AG09309 (cell line): ENCODE results near the gene GOLT1B.

ENCODE experiments used
- DNase-seq: peaks from one replicate; pipeline ENCODE4 v3.0.0-alpha.2; 2010; ENCODE audit warnings: low read depth
- H3K4me3 ChIP-seq: 2 replicates; pipeline ENCODE4 v1.5.1; 2011; ENCODE audit warnings: mild to moderate bottlenecking, low read depth, low read length, moderate library complexity; ENCODE audit not compliant: control insufficient read depth
- TF ChIP-seq, protein P1 (sequence below): IDR thresholded peaks from 2 replicates; pipeline ENCODE4 v1.5.1; 2011; ENCODE audit warnings: mild to moderate bottlenecking, low read depth, low read length, inconsistent platforms; ENCODE audit not compliant: insufficient read depth, control insufficient read depth; ENCODE audit errors: missing control alignments

GOLT1B gene

DNA sequence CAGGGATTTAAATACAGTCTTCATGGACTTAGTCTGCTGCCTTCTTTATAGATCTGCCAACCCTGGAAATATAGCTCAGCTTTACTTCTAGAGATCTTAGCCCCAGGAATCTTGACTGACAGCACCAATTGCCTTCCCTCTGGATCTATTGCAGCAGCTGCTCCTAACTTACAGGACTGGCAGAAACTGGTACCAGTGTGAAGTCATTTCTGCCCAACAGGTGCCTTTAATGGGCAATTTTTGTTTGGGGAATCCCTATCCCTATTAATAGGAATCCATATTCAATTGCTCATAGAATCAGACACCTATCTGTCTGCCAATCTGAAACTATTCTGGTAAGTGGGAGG lies 51.7 kb downstream of the GOLT1B start:
- no peak for DNase-seq
- H3K4me3 ChIP-seq, result no peak overlapping the region
- TF ChIP-seq, protein P1, sequence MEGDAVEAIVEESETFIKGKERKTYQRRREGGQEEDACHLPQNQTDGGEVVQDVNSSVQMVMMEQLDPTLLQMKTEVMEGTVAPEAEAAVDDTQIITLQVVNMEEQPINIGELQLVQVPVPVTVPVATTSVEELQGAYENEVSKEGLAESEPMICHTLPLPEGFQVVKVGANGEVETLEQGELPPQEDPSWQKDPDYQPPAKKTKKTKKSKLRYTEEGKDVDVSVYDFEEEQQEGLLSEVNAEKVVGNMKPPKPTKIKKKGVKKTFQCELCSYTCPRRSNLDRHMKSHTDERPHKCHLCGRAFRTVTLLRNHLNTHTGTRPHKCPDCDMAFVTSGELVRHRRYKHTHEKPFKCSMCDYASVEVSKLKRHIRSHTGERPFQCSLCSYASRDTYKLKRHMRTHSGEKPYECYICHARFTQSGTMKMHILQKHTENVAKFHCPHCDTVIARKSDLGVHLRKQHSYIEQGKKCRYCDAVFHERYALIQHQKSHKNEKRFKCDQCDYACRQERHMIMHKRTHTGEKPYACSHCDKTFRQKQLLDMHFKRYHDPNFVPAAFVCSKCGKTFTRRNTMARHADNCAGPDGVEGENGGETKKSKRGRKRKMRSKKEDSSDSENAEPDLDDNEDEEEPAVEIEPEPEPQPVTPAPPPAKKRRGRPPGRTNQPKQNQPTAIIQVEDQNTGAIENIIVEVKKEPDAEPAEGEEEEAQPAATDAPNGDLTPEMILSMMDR, result no peak

DNA sequence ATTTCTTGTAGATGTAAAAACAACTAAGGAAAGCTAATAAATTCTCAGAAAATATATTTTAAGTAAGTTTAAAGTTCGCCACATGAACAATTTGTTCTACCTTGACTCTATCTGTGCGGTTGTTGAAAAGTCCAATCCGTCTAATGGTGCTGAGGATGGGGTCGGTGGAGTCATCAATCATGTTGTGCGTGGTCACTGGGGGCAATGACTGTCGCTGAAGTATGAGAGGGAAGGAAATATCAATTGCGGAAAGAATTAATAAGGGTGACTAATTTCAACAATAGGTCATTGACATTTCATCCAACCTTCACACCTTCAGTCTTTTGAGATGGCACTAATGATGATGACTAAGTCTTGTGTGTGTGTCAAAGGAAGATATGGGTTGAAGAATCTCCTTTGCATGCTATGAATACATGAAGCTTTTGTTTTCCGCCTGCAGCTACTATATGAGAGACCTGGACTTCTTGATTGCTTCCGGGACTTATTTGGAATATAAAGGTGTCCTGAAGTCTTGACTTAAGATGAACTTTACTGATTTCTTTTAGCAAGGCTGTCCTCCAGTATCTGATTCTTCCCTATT lies 56.6 kb downstream of the GOLT1B start:
- TF ChIP-seq, protein P1, result no peak
- DNase-seq, result no peak
- H3K4me3 ChIP-seq, result no peak overlapping the region

DNA sequence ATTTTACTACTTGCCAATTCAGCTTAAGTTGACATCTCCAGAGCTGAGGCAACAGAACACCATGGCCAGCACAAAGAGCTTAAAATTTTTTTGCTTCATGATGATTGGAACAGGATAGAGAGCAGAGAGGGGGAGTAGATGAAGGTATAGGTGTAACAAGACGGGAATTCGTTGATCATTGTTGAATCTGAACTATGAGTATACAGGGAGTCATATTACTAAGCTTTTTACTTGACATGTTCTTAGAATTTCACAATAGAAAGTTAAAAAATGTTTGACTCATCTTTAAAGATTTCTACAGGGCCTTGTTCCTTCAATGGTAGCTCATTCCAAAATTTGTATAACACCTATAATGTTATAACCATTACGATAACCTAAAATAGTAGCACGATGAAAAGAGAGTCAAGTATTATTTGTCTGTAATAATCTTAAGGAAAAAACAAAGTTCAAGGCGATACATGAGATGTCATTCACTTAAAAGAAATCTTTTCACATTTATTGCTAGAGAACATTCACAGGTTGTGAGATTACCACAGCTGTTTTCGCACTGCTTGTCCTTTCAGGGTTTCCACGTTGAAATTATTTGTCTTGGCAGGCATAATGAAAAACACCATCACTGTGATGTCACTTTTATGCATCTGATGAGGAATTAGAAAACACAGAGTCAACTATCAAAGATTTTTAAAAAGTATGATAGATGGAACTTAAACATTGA lies 58.4 kb downstream of the GOLT1B start:
- TF ChIP-seq, protein P1, result no peak
- H3K4me3 ChIP-seq, result no peak overlapping the region
- peak; percentile 5 for DNase-seq

DNA sequence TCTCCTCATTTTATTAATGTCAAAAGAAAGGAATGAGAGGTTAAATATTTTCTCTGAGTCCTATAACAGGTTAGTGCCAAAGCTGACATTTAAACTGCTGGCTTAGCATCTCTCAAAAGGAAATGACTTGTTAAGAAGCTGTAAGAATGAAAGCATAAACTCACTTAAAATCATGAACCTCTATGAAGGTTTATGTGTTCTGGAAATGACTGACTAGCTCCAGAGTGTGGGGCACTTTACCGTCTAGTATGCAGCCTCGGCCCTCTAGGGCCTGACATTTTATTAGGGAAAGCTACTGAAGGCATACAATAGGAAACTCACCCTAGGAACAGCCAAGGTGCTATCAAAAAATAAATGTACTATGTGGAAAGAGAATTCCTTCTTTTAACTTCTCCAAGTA lies 59.6 kb downstream of the GOLT1B start:
- DNase-seq, result no peak
- no peak overlapping the region for H3K4me3 ChIP-seq
- TF ChIP-seq, protein P1, result no peak

DNA sequence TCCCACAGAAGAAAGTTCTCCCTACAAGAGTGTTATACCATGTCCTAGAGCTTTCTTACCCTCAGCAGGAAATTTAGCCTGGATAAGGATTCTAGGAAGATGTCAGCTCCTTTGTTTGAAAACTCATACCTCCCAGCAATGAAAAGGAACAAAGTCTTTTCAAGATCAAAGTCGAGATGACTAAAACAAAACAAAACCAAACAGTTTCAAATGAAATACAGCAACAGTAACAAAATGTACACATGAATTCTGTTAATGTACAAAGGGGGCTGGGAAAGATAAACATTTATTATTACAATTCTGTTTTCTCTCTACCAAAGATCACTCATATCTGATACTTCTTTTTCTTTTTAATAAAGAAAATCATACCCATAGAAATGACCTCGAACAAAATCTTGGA lies 61.3 kb downstream of the GOLT1B start:
- no peak for DNase-seq
- no peak overlapping the region for H3K4me3 ChIP-seq
- TF ChIP-seq, protein P1, result no peak

DNA sequence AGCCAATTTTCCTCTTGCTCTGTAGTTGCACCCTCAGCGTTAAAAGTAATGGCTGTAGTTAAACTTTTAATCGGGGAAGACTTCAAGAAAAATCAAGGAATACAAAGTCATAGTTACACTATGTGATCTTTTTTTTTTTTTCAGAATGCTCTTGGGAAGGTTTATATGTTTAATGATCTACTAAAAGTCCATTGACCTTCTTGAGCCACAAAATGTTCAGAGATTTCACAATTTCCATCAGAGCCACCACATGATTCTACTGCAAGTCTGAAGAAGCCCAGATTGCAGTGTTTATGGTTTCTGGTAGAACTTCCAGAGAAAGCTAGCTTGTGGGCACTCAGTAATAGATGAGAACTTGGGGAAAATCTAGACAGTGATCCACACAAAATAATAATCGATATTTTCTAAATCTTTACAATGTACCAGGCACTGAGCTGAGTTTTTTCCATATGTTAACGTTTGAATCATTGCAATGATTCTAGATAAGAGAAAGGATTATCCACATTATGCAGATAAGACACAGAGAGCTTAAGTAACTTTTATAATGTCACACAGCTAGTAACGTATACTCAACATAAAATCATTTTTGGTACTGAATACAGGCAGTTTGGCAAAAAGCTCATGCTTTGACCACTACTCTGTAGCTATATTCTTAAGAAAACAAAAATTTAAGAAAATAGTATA lies 64.8 kb downstream of the GOLT1B start:
- TF ChIP-seq, protein P1, result no peak
- DNase-seq, result no peak
- H3K4me3 ChIP-seq, result no peak overlapping the region
